HTR-8/SVneo (cell line): Measurements from ENCODE around the gene MMRN2.
"Not testable (repeated sequence)": the region's sequence is repeated elsewhere in the genome, so short reads cannot be mapped to it uniquely, and the experiment has no call there.

ENCODE experiments used
- DNase-seq: peaks from one replicate; pipeline ENCODE4 v3.0.0; 2011; ENCODE audit warnings: low spot score, mixed read lengths; ENCODE audit not compliant: insufficient read length
- FAIRE-seq: peaks from 2 replicates; lab custom pipeline; 2011; peaks lifted over from hg19 to GRCh38; lab: Jason Lieb, UNC

Gene MMRN2

GRCh38 chr10:86943316-86944030, 13.9 kb downstream of the MMRN2 start:
- DNase-seq (no peak), FAIRE-seq (no peak)

- no peak for DNase-seq
- no peak for FAIRE-seq
These were observed 14.7 kb downstream of the MMRN2 start for GRCh38 chr10:86942441-86943315.

GRCh38 chr10:86941991-86942421, 15.4 kb downstream of the MMRN2 start:
- no peak for FAIRE-seq
- DNase-seq, result no peak

- FAIRE-seq, result no peak
These were observed 16.0 kb downstream of the MMRN2 start for GRCh38 chr10:86941426-86941825.

GRCh38 chr10:86940677-86941076, 16.7 kb downstream of the MMRN2 start:
- DNase-seq (no peak), FAIRE-seq (no peak)

More at GRCh38 chr10:86941426-86941825, 16.0 kb downstream of the MMRN2 start:
- no peak for DNase-seq

- DNase-seq, FAIRE-seq: not testable (repeated sequence)
These were observed 17.3 kb downstream of the MMRN2 start for GRCh38 chr10:86940076-86940475.

GRCh38 chr10:86938260-86938659, 19.2 kb downstream of the MMRN2 start:
- DNase-seq (no peak), FAIRE-seq (peak; percentile 26)

- DNase-seq (no peak), FAIRE-seq (no peak)
These were observed 19.8 kb downstream of the MMRN2 start for GRCh38 chr10:86937502-86938154.

GRCh38 chr10:86936661-86937501, 20.5 kb downstream of the MMRN2 start:
- FAIRE-seq, result no peak
- DNase-seq, result no peak

GRCh38 chr10:86934162-86934711, 23.2 kb downstream of the MMRN2 start:
- FAIRE-seq, DNase-seq: not testable (repeated sequence)

- DNase-seq, result no peak
- no peak for FAIRE-seq
These were observed 24.7 kb downstream of the MMRN2 start for GRCh38 chr10:86932674-86933073.

- no peak for FAIRE-seq
- no peak for DNase-seq
These were observed 25.5 kb downstream of the MMRN2 start for GRCh38 chr10:86931872-86932271.

- no peak for FAIRE-seq
These were observed 27.7 kb downstream of the MMRN2 start for GRCh38 chr10:86929468-86930380.

GRCh38 chr10:86922553-86922961, 34.9 kb downstream of the MMRN2 start:
- DNase-seq (no peak), FAIRE-seq (no peak)

More at GRCh38 chr10:86929468-86930380, 27.7 kb downstream of the MMRN2 start:
- DNase-seq, result no peak

- no peak for FAIRE-seq
These were observed 39.4 kb downstream of the MMRN2 start for GRCh38 chr10:86918022-86918471.

GRCh38 chr10:86914734-86915133, 42.7 kb downstream of the MMRN2 start:
- FAIRE-seq, result no peak
- DNase-seq, result no peak

More at GRCh38 chr10:86918022-86918471, 39.4 kb downstream of the MMRN2 start:
- no peak for DNase-seq

- DNase-seq, result no peak
- no peak for FAIRE-seq
These were observed 52.0 kb downstream of the MMRN2 start for GRCh38 chr10:86905429-86905828.

- no peak for DNase-seq
- FAIRE-seq, result no peak
These were observed 52.8 kb downstream of the MMRN2 start for GRCh38 chr10:86904600-86904999.
